PC-9 (cell line): ENCODE results near the gene TRPV6. TPM values are rescaled to one million over a fixed set of nuclear protein-coding genes. Genes with fewer than 3 reads are reported as not detected.
A peak's percentile ranks its signal among the peaks of the same experiment; 100 is the strongest.

ENCODE experiments used
- BruUV-seq: library from RNA; stranded (reverse); fragments of 400-500 nt; replicated peaks from 2 replicates; lab custom pipeline; 2021; lab: Mats Ljungman, UMichigan
- CTCF ChIA-PET: fragments of 300-600 bp; sonication (Branson Sonifier 250); formaldehyde crosslinking; loops from one replicate; lab custom pipeline; 2022; ENCODE audit warnings: antibody characterized with exemption; lab: Charles Lee
- POLR2A ChIA-PET: fragments of 300-600 bp; sonication (Branson Sonifier 250); formaldehyde crosslinking; loops from one replicate; lab custom pipeline; 2022; ENCODE audit warnings: antibody characterized with exemption; ENCODE audit not compliant: unreplicated experiment; lab: Charles Lee
- DNase-seq, 2 experiments: peaks; one replicate each; pipeline versions ENCODE4 v3.0.0 to v3.0.0-alpha.2; 2015 to 2022; ENCODE audit warnings: mixed read lengths in 1 of 2
- H2AFZ ChIP-seq: fragments of 200-600 bp; sonication (generic); 2 replicates; pipeline ENCODE4 v1.8.1; 2017; ENCODE audit warnings: antibody characterized with exemption
- H3F3A ChIP-seq: fragments of 200-600 bp; sonication (generic); 2 replicates; pipeline ENCODE4 v1.8.1; 2017; ENCODE audit warnings: antibody characterized with exemption, mild to moderate bottlenecking, low read depth; ENCODE audit not compliant: insufficient read depth
- H3K27ac ChIP-seq: fragments of 200-600 bp; sonication (generic); 2 replicates; pipeline ENCODE4 v1.6.1; 2016; ENCODE audit warnings: mixed run types
- H3K27me3 ChIP-seq: fragments of 200-600 bp; sonication (generic); 2 replicates; pipeline ENCODE4 v1.6.1; 2016; ENCODE audit warnings: low read depth, mixed run types; ENCODE audit not compliant: insufficient read depth
- H3K36me3 ChIP-seq: fragments of 200-600 bp; sonication (generic); 2 replicates; pipeline ENCODE4 v1.6.1; 2016; ENCODE audit warnings: low read depth, mixed run types
- H3K4me1 ChIP-seq: fragments of 200-600 bp; sonication (generic); replicated peaks from 2 replicates; pipeline ENCODE4 v1.6.1; 2016; ENCODE audit warnings: mixed run types; ENCODE audit not compliant: insufficient read depth
- H3K4me2 ChIP-seq: fragments of 200-600 bp; sonication (generic); 2 replicates; pipeline ENCODE4 v1.6.1; 2017; ENCODE audit warnings: mixed run types
- H3K4me3 ChIP-seq: fragments of 200-600 bp; sonication (generic); 2 replicates; pipeline ENCODE4 v1.6.1; 2016; ENCODE audit warnings: mixed run types
- H3K79me2 ChIP-seq: fragments of 200-600 bp; sonication (generic); 2 replicates; pipeline ENCODE4 v1.6.1; 2017; ENCODE audit warnings: low read depth, mixed run types
- H3K9me2 ChIP-seq: fragments of 200-600 bp; sonication (generic); 2 replicates; pipeline ENCODE4 v1.8.1; 2017; ENCODE audit warnings: mild to moderate bottlenecking; ENCODE audit not compliant: insufficient read depth
- H3K9me3 ChIP-seq: fragments of 200-600 bp; sonication (generic); 2 replicates; pipeline ENCODE4 v1.8.1; 2016; ENCODE audit warnings: low read depth; ENCODE audit not compliant: insufficient read depth
- H4K20me1 ChIP-seq: fragments of 200-600 bp; sonication (generic); 2 replicates; pipeline ENCODE4 v1.8.1; 2017; ENCODE audit not compliant: insufficient read depth
- EZH2 ChIP-seq: fragments of 200-600 bp; sonication (generic); IDR thresholded peaks from 2 replicates; pipeline ENCODE4 v1.8.0; 2017; ENCODE audit warnings: antibody characterized with exemption, low read depth
- intact Hi-C: fragments of 100-400 bp; cut with micrococcal nuclease; formaldehyde crosslinking; loops from one replicate; pipeline ENCODE4 v1.10.0; 2022; ENCODE audit not compliant: unreplicated experiment
- total RNA-seq: library from RNA; stranded (reverse); gene quantifications from 2 replicates; pipeline ENCODE4 v1.2.3, GENCODE V29; 2021
- TF ChIP-seq, protein P1 (sequence below): fragments of 200-600 bp; sonication (generic); conservative IDR thresholded peaks from 2 replicates; pipeline ENCODE4 v1.6.1; 2017; ENCODE audit warnings: mixed run types, antibody characterized with exemption, mild to moderate bottlenecking, moderate library complexity

The TRPV6 gene
- total RNA-seq, 1 experiment from 2014 or later = 14.7 TPM

DNA sequence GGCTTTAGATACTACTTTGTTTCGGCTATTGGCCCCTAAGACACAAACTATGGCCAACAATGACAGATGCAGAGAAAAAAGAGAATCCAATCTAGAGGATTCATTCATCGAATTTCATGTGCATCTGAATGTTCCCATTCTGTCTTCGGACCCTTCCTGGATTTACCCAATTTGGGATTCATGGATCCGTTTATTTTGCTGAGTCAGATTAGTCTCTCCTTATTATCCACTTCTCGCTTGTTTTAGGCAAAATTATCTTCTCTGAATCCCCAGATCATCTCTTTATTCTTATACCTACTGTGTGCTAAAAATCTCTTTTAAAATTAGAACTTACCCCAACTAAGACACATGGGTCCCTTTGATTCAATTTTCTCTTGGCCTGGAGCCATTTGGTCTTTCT lies 6.5 kb downstream of the TRPV6 start:
- H3K27ac ChIP-seq = no peak overlapping the region
- TF ChIP-seq, protein P1, sequence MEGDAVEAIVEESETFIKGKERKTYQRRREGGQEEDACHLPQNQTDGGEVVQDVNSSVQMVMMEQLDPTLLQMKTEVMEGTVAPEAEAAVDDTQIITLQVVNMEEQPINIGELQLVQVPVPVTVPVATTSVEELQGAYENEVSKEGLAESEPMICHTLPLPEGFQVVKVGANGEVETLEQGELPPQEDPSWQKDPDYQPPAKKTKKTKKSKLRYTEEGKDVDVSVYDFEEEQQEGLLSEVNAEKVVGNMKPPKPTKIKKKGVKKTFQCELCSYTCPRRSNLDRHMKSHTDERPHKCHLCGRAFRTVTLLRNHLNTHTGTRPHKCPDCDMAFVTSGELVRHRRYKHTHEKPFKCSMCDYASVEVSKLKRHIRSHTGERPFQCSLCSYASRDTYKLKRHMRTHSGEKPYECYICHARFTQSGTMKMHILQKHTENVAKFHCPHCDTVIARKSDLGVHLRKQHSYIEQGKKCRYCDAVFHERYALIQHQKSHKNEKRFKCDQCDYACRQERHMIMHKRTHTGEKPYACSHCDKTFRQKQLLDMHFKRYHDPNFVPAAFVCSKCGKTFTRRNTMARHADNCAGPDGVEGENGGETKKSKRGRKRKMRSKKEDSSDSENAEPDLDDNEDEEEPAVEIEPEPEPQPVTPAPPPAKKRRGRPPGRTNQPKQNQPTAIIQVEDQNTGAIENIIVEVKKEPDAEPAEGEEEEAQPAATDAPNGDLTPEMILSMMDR = no peak
- TF ChIP-seq EZH2 = no peak
- H3K4me1 ChIP-seq = peaks cover 19% of the 10 kb centered on the region
- DNase-seq = no peak
- ChIA-PET CTCF (interaction anchor here (0.6 kb wide), 1 partner anchor 336 kb away, joined by 3 read pairs; no protein-coding TSS in a partner anchor), POLR2A (no interaction called here)
- no peaks in the 10 kb centered on the region for H3K36me3 ChIP-seq
- H3K27me3 ChIP-seq = no peaks in the 10 kb centered on the region
- intact Hi-C loops = no loop called here
- H3K4me3 ChIP-seq = no peak overlapping the region
- H3K9me3 ChIP-seq = no peaks in the 10 kb centered on the region
- H2AFZ ChIP-seq = no peak overlapping the region
- H3K79me2 ChIP-seq = no peaks in the 10 kb centered on the region
- H3K4me2 ChIP-seq = no peak overlapping the region
- no TSS peak for BruUV-seq
- H3F3A ChIP-seq = peaks cover 5% of the 10 kb centered on the region; the same call in 1 of the 2 replicates
- H3K9me2 ChIP-seq = no peaks in the 10 kb centered on the region
- peaks cover 3% of the 10 kb centered on the region; the same call in 1 of the 2 replicates for H4K20me1 ChIP-seq

GRCh38 chr7:142878315-142878714 lies 7.2 kb downstream of the TRPV6 start:
- CTCF ChIA-PET = no interaction called here

DNA sequence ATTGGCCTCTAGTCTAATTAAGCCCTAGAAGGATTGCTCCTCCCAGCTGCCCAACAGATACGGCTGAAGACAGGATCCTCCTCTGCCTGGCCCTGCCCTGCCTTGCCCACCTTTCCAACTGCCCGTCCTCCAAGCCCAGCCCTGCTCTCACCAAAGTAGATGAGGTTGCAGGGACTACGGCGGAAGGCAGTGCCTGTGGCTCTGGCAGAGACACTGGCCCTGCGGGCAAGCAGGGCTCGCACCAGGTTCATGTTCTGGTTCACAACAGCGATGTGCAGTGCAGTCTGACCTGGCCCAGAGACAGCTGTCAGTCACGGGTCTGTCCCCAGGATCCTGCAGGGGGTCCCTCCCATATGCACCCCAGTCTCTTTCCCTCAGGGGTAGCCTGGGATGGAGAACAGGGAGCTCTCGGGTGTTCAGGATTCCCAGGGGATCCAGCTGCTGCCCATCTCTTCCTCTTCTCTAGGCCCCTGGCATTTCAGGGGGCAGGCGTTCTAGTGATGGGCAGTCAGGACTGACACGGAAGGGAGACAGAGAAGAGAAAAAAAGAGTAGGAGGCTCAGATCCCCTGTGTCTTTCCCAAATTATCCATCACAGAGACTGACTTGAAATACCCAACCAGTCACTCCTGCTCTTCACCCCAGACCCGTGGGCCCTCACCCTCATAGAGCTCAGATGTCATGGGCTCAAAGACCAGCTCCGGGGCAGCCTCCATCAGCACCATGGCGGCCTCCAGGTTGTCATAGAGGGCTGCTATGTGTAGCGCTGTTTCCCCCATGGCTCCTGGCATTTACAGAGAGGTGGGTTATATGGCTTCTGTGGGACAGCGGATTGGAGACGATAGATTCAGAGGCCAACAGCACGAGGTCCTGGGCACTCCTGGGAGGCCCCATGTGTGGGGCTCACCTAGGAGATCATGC lies 8.3 kb downstream of the TRPV6 start:
- no peak for DNase-seq
- Histone ChIP-seq H3K27ac (no peak overlapping the region), H3K4me2 (no peak overlapping the region), H3K79me2 (no peaks in the 10 kb centered on the region), H2AFZ (no peak overlapping the region), H4K20me1 (peaks cover 3% of the 10 kb centered on the region; the same call in 1 of the 2 replicates), H3K4me3 (no peak overlapping the region), H3F3A (peaks cover 8% of the 10 kb centered on the region; the same call in 1 of the 2 replicates), H3K9me3 (no peaks in the 10 kb centered on the region), H3K27me3 (no peaks in the 10 kb centered on the region), H3K9me2 (no peaks in the 10 kb centered on the region), H3K4me1 (peaks cover 12% of the 10 kb centered on the region), H3K36me3 (no peaks in the 10 kb centered on the region)
- no TSS peak for BruUV-seq
- intact Hi-C loops = no loop called here
- POLR2A ChIA-PET = no interaction called here
- no peak for TF ChIP-seq EZH2
- TF ChIP-seq, protein P1 = no peak
- CTCF ChIA-PET = no interaction called here

More at GRCh38 chr7:142878315-142878714, 7.2 kb downstream of the TRPV6 start:
- Histone ChIP-seq H3K27ac (no peak overlapping the region), H3K9me2 (no peaks in the 10 kb centered on the region), H3K9me3 (no peaks in the 10 kb centered on the region), H4K20me1 (peaks cover 3% of the 10 kb centered on the region; the same call in 1 of the 2 replicates), H3K36me3 (no peaks in the 10 kb centered on the region), H3F3A (peaks cover 5% of the 10 kb centered on the region; the same call in 1 of the 2 replicates), H2AFZ (no peak overlapping the region), H3K4me2 (no peak overlapping the region), H3K79me2 (no peaks in the 10 kb centered on the region), H3K27me3 (no peaks in the 10 kb centered on the region), H3K4me3 (no peak overlapping the region), H3K4me1 (peaks cover 19% of the 10 kb centered on the region)
- TF ChIP-seq, protein P1 = no peak
- no peak for TF ChIP-seq EZH2
- no TSS peak for BruUV-seq
- intact Hi-C loops = no loop called here
- POLR2A ChIA-PET = no interaction called here
- DNase-seq = peak in 1 of 2 experiments; percentile 52
